BE2C (cell line): ENCODE results near the gene PPFIA1.

Experiments used
- DNase-seq: peaks from one replicate; pipeline ENCODE4 v3.0.0-alpha.2; 2020
- H3K27me3 ChIP-seq: fragments of 250-450 bp; sonication (Bioruptor Pico); 2 replicates; pipeline ENCODE4 v1.5.1; 2020; ENCODE audit warnings: mild to moderate bottlenecking
- H3K36me3 ChIP-seq: fragments of 250-450 bp; sonication (Bioruptor Pico); 2 replicates; pipeline ENCODE4 v1.5.1; 2020; ENCODE audit warnings: mild to moderate bottlenecking
- H3K4me1 ChIP-seq: fragments of 250-450 bp; sonication (Bioruptor Pico); 2 replicates; pipeline ENCODE4 v1.5.1; 2020
- H3K4me3 ChIP-seq: 2 replicates; pipeline ENCODE4 v1.5.1; 2011; ENCODE audit warnings: low read depth, low read length
- H3K9me3 ChIP-seq: fragments of 250-450 bp; sonication (Bioruptor Pico); 2 replicates; pipeline ENCODE4 v1.5.1; 2020
- CTCF ChIP-seq: IDR thresholded peaks from 2 replicates; pipeline ENCODE4 v1.5.1; 2012; ENCODE audit warnings: mild to moderate bottlenecking, low read depth, low read length

The PPFIA1 gene

GRCh38 chr11:70423523-70424505 is 153.3 kb downstream of the PPFIA1 start:
- H3K9me3 ChIP-seq: no peaks in the 10 kb centered on the region
- H3K4me3 ChIP-seq: no peak overlapping the region
- no peak for TF ChIP-seq CTCF
- H3K4me1 ChIP-seq: no peaks in the 10 kb centered on the region
- H3K27me3 ChIP-seq: no peaks in the 10 kb centered on the region
- DNase-seq: no peak
- H3K36me3 ChIP-seq: peaks cover 76% of the 10 kb centered on the region

GRCh38 chr11:70424765-70425344 is 154.4 kb downstream of the PPFIA1 start:
- no peak for DNase-seq
- H3K9me3 ChIP-seq: no peaks in the 10 kb centered on the region
- no peaks in the 10 kb centered on the region for H3K27me3 ChIP-seq
- H3K4me3 ChIP-seq: no peak overlapping the region
- TF ChIP-seq CTCF: no peak
- H3K4me1 ChIP-seq: no peaks in the 10 kb centered on the region
- H3K36me3 ChIP-seq: peaks cover 74% of the 10 kb centered on the region

GRCh38 chr11:70427436-70427835 is 156.9 kb downstream of the PPFIA1 start:
- Histone ChIP-seq H3K9me3 (no peaks in the 10 kb centered on the region), H3K4me1 (no peaks in the 10 kb centered on the region), H3K27me3 (no peaks in the 10 kb centered on the region), H3K36me3 (peaks cover 75% of the 10 kb centered on the region), H3K4me3 (no peak overlapping the region)
- DNase-seq: no peak
- TF ChIP-seq CTCF: no peak

GRCh38 chr11:70428701-70429427 is 158.4 kb downstream of the PPFIA1 start:
- H3K36me3 ChIP-seq: peaks cover 75% of the 10 kb centered on the region
- no peaks in the 10 kb centered on the region for H3K9me3 ChIP-seq
- no peaks in the 10 kb centered on the region for H3K4me1 ChIP-seq
- no peak for DNase-seq
- no peaks in the 10 kb centered on the region for H3K27me3 ChIP-seq
- no peak for TF ChIP-seq CTCF
- H3K4me3 ChIP-seq: no peak overlapping the region

GRCh38 chr11:70429428-70429705 is 158.9 kb downstream of the PPFIA1 start:
- H3K4me3 ChIP-seq: no peak overlapping the region
- H3K4me1 ChIP-seq: no peaks in the 10 kb centered on the region
- no peaks in the 10 kb centered on the region for H3K9me3 ChIP-seq
- peaks cover 78% of the 10 kb centered on the region for H3K36me3 ChIP-seq
- no peak for TF ChIP-seq CTCF
- H3K27me3 ChIP-seq: no peaks in the 10 kb centered on the region
- DNase-seq: no peak
